Measurements from ENCODE around the gene USP13.

DNA sequence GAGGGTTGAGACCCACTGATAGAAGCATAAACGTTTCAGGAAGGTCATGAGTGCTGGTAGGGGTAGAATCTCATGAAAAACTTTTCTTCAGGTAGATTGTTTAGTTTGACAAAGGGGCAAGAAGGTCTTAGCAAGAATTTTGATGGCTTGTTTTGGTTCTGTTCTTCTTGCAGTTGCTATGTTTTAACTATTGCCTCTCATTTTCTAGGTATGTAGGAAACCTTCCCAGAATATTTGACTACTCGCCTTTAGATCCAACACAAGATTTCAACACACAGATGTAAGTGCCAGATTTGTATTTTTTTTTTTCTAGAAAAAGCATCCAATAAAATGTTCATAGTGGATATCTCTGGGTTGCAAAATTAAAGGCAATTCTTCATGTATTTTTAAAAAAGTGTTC lies 77.1 kb downstream of the USP13 start:
- TF ChIP-seq, protein P1, sequence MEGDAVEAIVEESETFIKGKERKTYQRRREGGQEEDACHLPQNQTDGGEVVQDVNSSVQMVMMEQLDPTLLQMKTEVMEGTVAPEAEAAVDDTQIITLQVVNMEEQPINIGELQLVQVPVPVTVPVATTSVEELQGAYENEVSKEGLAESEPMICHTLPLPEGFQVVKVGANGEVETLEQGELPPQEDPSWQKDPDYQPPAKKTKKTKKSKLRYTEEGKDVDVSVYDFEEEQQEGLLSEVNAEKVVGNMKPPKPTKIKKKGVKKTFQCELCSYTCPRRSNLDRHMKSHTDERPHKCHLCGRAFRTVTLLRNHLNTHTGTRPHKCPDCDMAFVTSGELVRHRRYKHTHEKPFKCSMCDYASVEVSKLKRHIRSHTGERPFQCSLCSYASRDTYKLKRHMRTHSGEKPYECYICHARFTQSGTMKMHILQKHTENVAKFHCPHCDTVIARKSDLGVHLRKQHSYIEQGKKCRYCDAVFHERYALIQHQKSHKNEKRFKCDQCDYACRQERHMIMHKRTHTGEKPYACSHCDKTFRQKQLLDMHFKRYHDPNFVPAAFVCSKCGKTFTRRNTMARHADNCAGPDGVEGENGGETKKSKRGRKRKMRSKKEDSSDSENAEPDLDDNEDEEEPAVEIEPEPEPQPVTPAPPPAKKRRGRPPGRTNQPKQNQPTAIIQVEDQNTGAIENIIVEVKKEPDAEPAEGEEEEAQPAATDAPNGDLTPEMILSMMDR (conservative IDR thresholded peaks at IDR 0.05 in 1 of 2, IDR thresholded peaks at IDR 0.05 in 1 of 2; ENCODE audit: extremely low read depth in 1 of 2, insufficient read depth in 1 of 2, low read depth in 1 of 2, low read length in 2 of 2): no peak
- no peak for TF ChIP-seq EZH2 (IDR thresholded peaks at IDR 0.05; ENCODE audit: borderline replicate concordance, low read length)

Measured in mammary epithelial cell (primary cell).